C4-2B (cell line): Measurements from ENCODE around the gene KCNJ10.

Experiments used
- H3K27ac ChIP-seq: fragments of 450-650 bp; 2 replicates; pipeline ENCODE4 v1.5.1; 2017
- ZFX ChIP-seq: fragments of 450-650 bp; IDR thresholded peaks from 2 replicates; pipeline ENCODE4 v1.6.1; 2017
- TF ChIP-seq, protein P1 (sequence below): fragments of 450-650 bp; conservative IDR thresholded peaks from 2 replicates; pipeline ENCODE4 v1.5.1; 2017; ENCODE audit warnings: mild to moderate bottlenecking

KCNJ10 gene

DNA sequence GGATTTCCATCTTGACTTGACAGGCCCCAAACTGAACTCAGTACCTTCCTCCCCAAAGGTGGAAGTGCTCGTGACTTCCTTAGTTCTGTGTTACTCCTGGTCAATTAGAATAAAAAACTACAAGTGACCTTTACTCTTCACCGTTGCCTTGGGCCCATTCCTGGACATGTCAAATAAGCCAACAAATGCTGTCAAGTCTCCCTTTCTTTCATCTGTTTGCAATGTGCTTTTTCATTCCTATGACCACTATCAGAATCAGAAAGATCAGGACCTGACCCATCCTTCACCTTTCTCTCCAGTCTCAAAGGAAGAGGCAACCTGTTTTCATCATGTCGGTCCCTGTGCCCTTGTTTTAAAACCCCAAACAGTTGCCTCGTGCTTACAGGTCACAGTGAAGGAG is 4.9 kb upstream of the KCNJ10 start:
- H3K27ac ChIP-seq, result no peak overlapping the region
- TF ChIP-seq ZFX, result no peak
- TF ChIP-seq, protein P1, sequence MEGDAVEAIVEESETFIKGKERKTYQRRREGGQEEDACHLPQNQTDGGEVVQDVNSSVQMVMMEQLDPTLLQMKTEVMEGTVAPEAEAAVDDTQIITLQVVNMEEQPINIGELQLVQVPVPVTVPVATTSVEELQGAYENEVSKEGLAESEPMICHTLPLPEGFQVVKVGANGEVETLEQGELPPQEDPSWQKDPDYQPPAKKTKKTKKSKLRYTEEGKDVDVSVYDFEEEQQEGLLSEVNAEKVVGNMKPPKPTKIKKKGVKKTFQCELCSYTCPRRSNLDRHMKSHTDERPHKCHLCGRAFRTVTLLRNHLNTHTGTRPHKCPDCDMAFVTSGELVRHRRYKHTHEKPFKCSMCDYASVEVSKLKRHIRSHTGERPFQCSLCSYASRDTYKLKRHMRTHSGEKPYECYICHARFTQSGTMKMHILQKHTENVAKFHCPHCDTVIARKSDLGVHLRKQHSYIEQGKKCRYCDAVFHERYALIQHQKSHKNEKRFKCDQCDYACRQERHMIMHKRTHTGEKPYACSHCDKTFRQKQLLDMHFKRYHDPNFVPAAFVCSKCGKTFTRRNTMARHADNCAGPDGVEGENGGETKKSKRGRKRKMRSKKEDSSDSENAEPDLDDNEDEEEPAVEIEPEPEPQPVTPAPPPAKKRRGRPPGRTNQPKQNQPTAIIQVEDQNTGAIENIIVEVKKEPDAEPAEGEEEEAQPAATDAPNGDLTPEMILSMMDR, result no peak

- TF ChIP-seq ZFX, result no peak
- TF ChIP-seq, protein P1, result no peak
- H3K27ac ChIP-seq, result no peak overlapping the region
These were observed 1.3 kb upstream of the KCNJ10 start for GRCh38 chr1:160071289-160071688.

GRCh38 chr1:160070243-160071163 is 543 bp upstream of the KCNJ10 start:
- no peak for TF ChIP-seq ZFX
- TF ChIP-seq, protein P1, result no peak
- H3K27ac ChIP-seq, result no peak overlapping the region

GRCh38 chr1:160068225-160068624 is 1.7 kb downstream of the KCNJ10 start:
- H3K27ac ChIP-seq, result no peak overlapping the region
- TF ChIP-seq ZFX, result no peak
- TF ChIP-seq, protein P1, result no peak

GRCh38 chr1:160066829-160067745 is 2.9 kb downstream of the KCNJ10 start:
- no peak overlapping the region for H3K27ac ChIP-seq
- TF ChIP-seq ZFX, result no peak
- TF ChIP-seq, protein P1, result no peak

- no peak for TF ChIP-seq ZFX
- TF ChIP-seq, protein P1, result no peak
- no peak overlapping the region for H3K27ac ChIP-seq
These were observed 5.2 kb downstream of the KCNJ10 start for GRCh38 chr1:160064746-160065145.
